CD4-positive, alpha-beta memory T cell (primary cell): ENCODE measurements around the gene APOC4. TPM values are rescaled to one million over a fixed set of nuclear protein-coding genes. Genes with fewer than 3 reads are reported as not detected.

ENCODE experiments used
- CTCF ChIA-PET: fragments of 350-600 bp; sonication (Branson Sonifier 250); formaldehyde crosslinking; loops from one replicate; lab custom pipeline; 2021; ENCODE audit warnings: inconsistent platforms; ENCODE audit not compliant: partially characterized antibody; lab: Charles Lee
- POLR2A ChIA-PET: fragments of 350-600 bp; sonication (Branson Sonifier 250); formaldehyde crosslinking; loops from one replicate; lab custom pipeline; 2021; ENCODE audit not compliant: partially characterized antibody; lab: Charles Lee
- DNase-seq, 5 donors: peaks; one replicate each; pipeline versions ENCODE4 v3.0.0 to v3.0.0-alpha.2; 2020 to 2022; ENCODE audit warnings: mixed read lengths in 1 of 5
- H3K27ac ChIP-seq: one replicate; pipeline ENCODE4 v1.7.0; 2013; ENCODE audit warnings: low read depth, low read length
- H3K27me3 ChIP-seq: 2 replicates; pipeline ENCODE4 v1.7.0; 2013; ENCODE audit warnings: mild to moderate bottlenecking, low read length, moderate library complexity; ENCODE audit not compliant: insufficient read depth
- H3K36me3 ChIP-seq: 2 replicates; pipeline ENCODE4 v1.7.0; 2013; ENCODE audit warnings: mild to moderate bottlenecking, low read length, moderate library complexity; ENCODE audit not compliant: insufficient read depth
- H3K4me1 ChIP-seq: 2 replicates; pipeline ENCODE4 v1.7.0; 2013; ENCODE audit warnings: mild to moderate bottlenecking, low read length, moderate library complexity; ENCODE audit not compliant: insufficient read depth
- H3K4me3 ChIP-seq, 2 donors: one replicate each; pipeline ENCODE4 v1.7.0; 2013; ENCODE audit warnings: low read length in 2 of 2, mild to moderate bottlenecking in 1 of 2
- H3K9me3 ChIP-seq, 2 donors: one replicate each; pipeline ENCODE4 v1.7.0; 2013; ENCODE audit warnings: low read length in 2 of 2, control low read depth in 1 of 2; ENCODE audit not compliant: control insufficient read depth in 1 of 2
- H3K27ac Mint-ChIP-seq, 7 donors: one replicate each; pipeline ENCODE4 v1.8.0; 2020 to 2021; ENCODE audit warnings: mixed read lengths in 7 of 7, mild to moderate bottlenecking in 6 of 7, inconsistent platforms in 3 of 7, moderate library complexity in 3 of 7
- H3K27me3 Mint-ChIP-seq, 2 donors: one replicate each; pipeline ENCODE4 v1.8.0; 2020 to 2021; ENCODE audit warnings: mixed read lengths in 2 of 2
- H3K36me3 Mint-ChIP-seq, 2 donors: one replicate each; pipeline ENCODE4 v1.8.0; 2020 to 2021; ENCODE audit warnings: mixed read lengths in 2 of 2, inconsistent platforms in 1 of 2, mild to moderate bottlenecking in 1 of 2
- H3K4me1 Mint-ChIP-seq, 4 donors: one replicate each; pipeline ENCODE4 v1.8.0; 2020 to 2021; ENCODE audit warnings: mixed read lengths in 4 of 4, mild to moderate bottlenecking in 1 of 4
- H3K4me3 Mint-ChIP-seq, 8 donors: one replicate each; pipeline ENCODE4 v1.8.0; 2020 to 2021; ENCODE audit warnings: mixed read lengths in 8 of 8, mild to moderate bottlenecking in 7 of 8, moderate library complexity in 6 of 8, inconsistent platforms in 3 of 8
- H3K9me3 Mint-ChIP-seq, 8 donors: one replicate each; pipeline ENCODE4 v1.8.0; 2020 to 2021; ENCODE audit warnings: mixed read lengths in 8 of 8, mild to moderate bottlenecking in 5 of 8, inconsistent platforms in 3 of 8, moderate library complexity in 1 of 8
- intact Hi-C: fragments of 100-400 bp; cut with micrococcal nuclease; formaldehyde crosslinking; loops from one replicate; pipeline ENCODE4 v1.15.1; 2023
- polyA plus RNA-seq, 2 donors: library from polyadenylated mRNA; unstranded; fragments of 300-500 nt; fragmentation: Illumina TruSeq; gene quantifications; one replicate each; pipeline ENCODE4 v1.2.3, GENCODE V29; 2021
- total RNA-seq, 2 experiments: library from RNA; stranded (reverse); gene quantifications; one replicate each; pipeline ENCODE4 v1.2.3, GENCODE V29; 2021

APOC4 gene
- total and polyA plus RNA-seq, 4 experiments from 2014 or later, result not detected

GRCh38 chr19:44900328-44901244, 41.5 kb upstream of the APOC4 start:
- ChIA-PET POLR2A (no interaction called here), CTCF (no interaction called here)
- Mint-ChIP-seq H3K9me3 (peaks cover 0 to 2% (median 0%) of the 10 kb centered on the region in 8 donors), H3K36me3 (peaks cover 24 to 51% of the 10 kb centered on the region in 2 donors), H3K4me1 (peaks cover 0 to 2% (median under 1%) of the 10 kb centered on the region in 4 donors), H3K27me3 (peaks cover 2 to 3% of the 10 kb centered on the region in 2 donors), H3K27ac (no peak overlapping the region), H3K4me3 (no peak overlapping the region)
- Histone ChIP-seq H3K27ac (no peak overlapping the region), H3K4me1 (no peaks in the 10 kb centered on the region), H3K4me3 (no peak overlapping the region), H3K27me3 (peaks cover 3% of the 10 kb centered on the region), H3K36me3 (peaks cover 21% of the 10 kb centered on the region), H3K9me3 (no peaks in the 10 kb centered on the region)
- no peak for DNase-seq
- intact Hi-C loops, result no loop called here

- Histone ChIP-seq H3K36me3 (peaks cover 4% of the 10 kb centered on the region), H3K27ac (no peak overlapping the region), H3K9me3 (no peaks in the 10 kb centered on the region), H3K4me3 (no peak overlapping the region), H3K4me1 (no peaks in the 10 kb centered on the region), H3K27me3 (peaks cover 12% of the 10 kb centered on the region)
- Mint-ChIP-seq H3K36me3 (peaks cover 11 to 32% of the 10 kb centered on the region in 2 donors), H3K9me3 (peaks cover 0 to under 1% (median 0%) of the 10 kb centered on the region in 8 donors), H3K27ac (peak overlapping the region in 1 of 7 donors; percentile 60), H3K4me1 (peaks cover 7 to 9% (median 8%) of the 10 kb centered on the region in 4 donors), H3K4me3 (no peak overlapping the region), H3K27me3 (peaks cover 16 to 17% of the 10 kb centered on the region in 2 donors)
- intact Hi-C loops, result loop anchor here (1.0 to 2.0 kb wide), 4 partner anchors 156 to 436 kb away; no protein-coding TSS in a partner anchor
- no peak for DNase-seq
- ChIA-PET CTCF (interaction anchor here (0.9 to 3.5 kb wide), 7 partner anchors 11 to 346 kb away, joined by 3 to 18 read pairs (median 3); no protein-coding TSS in a partner anchor), POLR2A (no interaction called here)
These were observed 38.8 kb upstream of the APOC4 start for GRCh38 chr19:44903216-44903601.

GRCh38 chr19:44903602-44904425, 38.2 kb upstream of the APOC4 start:
- H3K4me1 ChIP-seq, result no peaks in the 10 kb centered on the region
- peak; percentile 61 to 70 (median 63) for DNase-seq
- H3K27ac Mint-ChIP-seq, result peak overlapping the region in 2 of 7 donors; percentile 19 to 60
- peaks cover 11 to 31% of the 10 kb centered on the region in 2 donors for H3K36me3 Mint-ChIP-seq
- H3K4me3 ChIP-seq, result no peak overlapping the region
- H3K27me3 Mint-ChIP-seq, result peaks cover 17% of the 10 kb centered on the region in 2 donors
- peaks cover 12% of the 10 kb centered on the region for H3K27me3 ChIP-seq
- no peaks in the 10 kb centered on the region for H3K9me3 Mint-ChIP-seq
- H3K27ac ChIP-seq, result no peak overlapping the region
- H3K9me3 ChIP-seq, result no peaks in the 10 kb centered on the region
- POLR2A ChIA-PET, result no interaction called here
- H3K4me3 Mint-ChIP-seq, result no peak overlapping the region
- intact Hi-C loops, result loop anchor here (1.0 to 2.0 kb wide), 4 partner anchors 155 to 435 kb away; no protein-coding TSS in a partner anchor
- CTCF ChIA-PET, result interaction anchor here (0.6 to 3.5 kb wide), 11 partner anchors 9 to 432 kb away, joined by 3 to 18 read pairs (median 3); partner anchors contain the start of gene APOC1
- H3K36me3 ChIP-seq, result peaks cover 4% of the 10 kb centered on the region
- peaks cover 7 to 9% (median 8%) of the 10 kb centered on the region in 4 donors for H3K4me1 Mint-ChIP-seq

GRCh38 chr19:44904426-44904994, 37.5 kb upstream of the APOC4 start:
- Histone ChIP-seq H3K9me3 (no peaks in the 10 kb centered on the region), H3K36me3 (peaks cover 4% of the 10 kb centered on the region), H3K4me3 (no peak overlapping the region), H3K4me1 (no peaks in the 10 kb centered on the region), H3K27me3 (peaks cover 12% of the 10 kb centered on the region), H3K27ac (no peak overlapping the region)
- H3K9me3 Mint-ChIP-seq, result no peaks in the 10 kb centered on the region
- H3K36me3 Mint-ChIP-seq, result peaks cover 11 to 28% of the 10 kb centered on the region in 2 donors
- no peak overlapping the region for H3K4me3 Mint-ChIP-seq
- peaks cover 7 to 9% (median 8%) of the 10 kb centered on the region in 4 donors for H3K4me1 Mint-ChIP-seq
- no peak overlapping the region for H3K27ac Mint-ChIP-seq
- intact Hi-C loops, result no loop called here
- ChIA-PET POLR2A (no interaction called here), CTCF (interaction anchor here (0.6 to 3.5 kb wide), 11 partner anchors 8 to 431 kb away, joined by 3 to 18 read pairs (median 3); partner anchors contain the start of gene APOC1)
- H3K27me3 Mint-ChIP-seq, result peaks cover 17% of the 10 kb centered on the region in 2 donors
- no peak for DNase-seq

DNA sequence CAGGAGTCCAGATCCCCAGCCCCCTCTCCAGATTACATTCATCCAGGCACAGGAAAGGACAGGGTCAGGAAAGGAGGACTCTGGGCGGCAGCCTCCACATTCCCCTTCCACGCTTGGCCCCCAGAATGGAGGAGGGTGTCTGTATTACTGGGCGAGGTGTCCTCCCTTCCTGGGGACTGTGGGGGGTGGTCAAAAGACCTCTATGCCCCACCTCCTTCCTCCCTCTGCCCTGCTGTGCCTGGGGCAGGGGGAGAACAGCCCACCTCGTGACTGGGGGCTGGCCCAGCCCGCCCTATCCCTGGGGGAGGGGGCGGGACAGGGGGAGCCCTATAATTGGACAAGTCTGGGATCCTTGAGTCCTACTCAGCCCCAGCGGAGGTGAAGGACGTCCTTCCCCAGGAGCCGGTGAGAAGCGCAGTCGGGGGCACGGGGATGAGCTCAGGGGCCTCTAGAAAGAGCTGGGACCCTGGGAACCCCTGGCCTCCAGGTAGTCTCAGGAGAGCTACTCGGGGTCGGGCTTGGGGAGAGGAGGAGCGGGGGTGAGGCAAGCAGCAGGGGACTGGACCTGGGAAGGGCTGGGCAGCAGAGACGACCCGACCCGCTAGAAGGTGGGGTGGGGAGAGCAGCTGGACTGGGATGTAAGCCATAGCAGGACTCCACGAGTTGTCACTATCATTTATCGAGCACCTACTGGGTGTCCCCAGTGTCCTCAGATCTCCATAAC, 36.4 kb upstream of the APOC4 start, which contains the start of gene APOE:
APOE (plus strand) TSS at position 360 of the 724 bp plus-strand sequence. CDS start 829 bp downstream, outside the sequence.
- no peaks in the 10 kb centered on the region for H3K9me3 Mint-ChIP-seq

GRCh38 chr19:44907613-44908012, 34.4 kb upstream of the APOC4 start:
- Histone ChIP-seq H3K9me3 (no peaks in the 10 kb centered on the region), H3K4me1 (no peaks in the 10 kb centered on the region), H3K27me3 (peaks cover 12% of the 10 kb centered on the region), H3K4me3 (no peak overlapping the region), H3K36me3 (no peaks in the 10 kb centered on the region), H3K27ac (no peak overlapping the region)
- CTCF ChIA-PET, result no interaction called here
- DNase-seq, result no peak
- peaks cover 19 to 22% of the 10 kb centered on the region in 2 donors for H3K27me3 Mint-ChIP-seq
- H3K4me1 Mint-ChIP-seq, result peaks cover 6 to 9% (median 8%) of the 10 kb centered on the region in 4 donors
- H3K9me3 Mint-ChIP-seq, result no peaks in the 10 kb centered on the region
- peaks cover 2 to 5% of the 10 kb centered on the region in 2 donors for H3K36me3 Mint-ChIP-seq
- no peak overlapping the region for H3K4me3 Mint-ChIP-seq
- intact Hi-C loops, result no loop called here
- H3K27ac Mint-ChIP-seq, result no peak overlapping the region
- POLR2A ChIA-PET, result no interaction called here

More for the DNA sequence above, 36.4 kb upstream of the APOC4 start, which contains the start of gene APOE:
- intact Hi-C loops, result no loop called here
- H3K27me3 Mint-ChIP-seq, result peaks cover 17% of the 10 kb centered on the region in 2 donors
- Histone ChIP-seq H3K27me3 (peaks cover 12% of the 10 kb centered on the region), H3K4me1 (no peaks in the 10 kb centered on the region), H3K9me3 (no peaks in the 10 kb centered on the region), H3K4me3 (no peak within 1 kb of the TSS), H3K36me3 (peaks cover 4% of the 10 kb centered on the region), H3K27ac (no peak within 1 kb of the TSS)
- H3K4me3 Mint-ChIP-seq, result peak within 1 kb of the TSS in 1 of 8 donors; percentile 23
- H3K27ac Mint-ChIP-seq, result no peak within 1 kb of the TSS
- no peak for DNase-seq
- CTCF ChIA-PET, result interaction anchor here (0.9 to 3.5 kb wide), 4 partner anchors 7 to 154 kb away, joined by 3 to 18 read pairs (median 4); no protein-coding TSS in a partner anchor
- POLR2A ChIA-PET, result interaction anchor here (1.6 kb wide), 1 partner anchor 15 kb away, joined by 4 read pairs; the partner anchor contains the start of gene TOMM40
- peaks cover 7 to 9% (median 8%) of the 10 kb centered on the region in 4 donors for H3K4me1 Mint-ChIP-seq
- peaks cover 8 to 20% of the 10 kb centered on the region in 2 donors for H3K36me3 Mint-ChIP-seq
